ENCODE measurements around the gene DOK3.

The DOK3 gene

DNA sequence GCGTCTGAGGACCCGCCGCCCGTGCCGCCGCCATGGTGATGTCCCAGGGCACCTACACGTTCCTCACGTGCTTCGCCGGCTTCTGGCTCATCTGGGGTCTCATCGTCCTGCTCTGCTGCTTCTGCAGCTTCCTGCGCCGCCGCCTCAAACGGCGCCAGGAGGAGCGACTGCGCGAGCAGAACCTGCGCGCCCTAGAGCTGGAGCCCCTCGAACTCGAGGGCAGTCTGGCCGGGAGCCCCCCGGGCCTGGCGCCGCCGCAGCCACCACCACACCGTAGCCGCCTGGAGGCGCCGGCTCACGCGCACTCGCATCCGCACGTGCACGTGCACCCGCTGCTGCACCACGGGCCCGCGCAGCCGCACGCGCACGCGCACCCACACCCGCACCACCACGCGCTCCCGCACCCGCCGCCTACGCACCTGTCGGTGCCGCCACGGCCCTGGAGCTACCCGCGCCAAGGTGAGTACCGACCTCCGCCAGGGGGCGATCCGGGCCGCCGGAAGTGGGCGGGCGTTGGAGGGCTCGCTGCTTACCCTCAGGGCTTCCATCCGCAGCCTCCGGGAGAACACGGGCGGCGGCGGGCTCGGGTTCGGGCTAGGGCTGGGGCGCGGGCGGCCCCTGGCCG lies 54.5 kb downstream of the DOK3 start:
- H3K9me2 ChIP-seq (replicated peaks; ENCODE audit: low read depth, low read length), result no peaks in the 10 kb centered on the region
- no peaks in the 10 kb centered on the region for H3K4me1 ChIP-seq (ENCODE audit: insufficient read depth, low read length, poor library complexity, severe bottlenecking)
- H3K9ac ChIP-seq (ENCODE audit: low read depth, low read length, poor library complexity, severe bottlenecking), result peak overlapping the region; percentile 90
- H3K36me3 ChIP-seq (ENCODE audit: insufficient read depth, low read length), result no peaks in the 10 kb centered on the region
- no peaks in the 10 kb centered on the region; the same call in 1 of the 2 replicates for H3F3A ChIP-seq (ENCODE audit: low read depth)
- H3K4me2 ChIP-seq (ENCODE audit: low read depth, low read length, poor library complexity, severe bottlenecking), result peak overlapping the region; percentile 80
- peak overlapping the region; percentile 79 for H3K4me3 ChIP-seq (ENCODE audit: low read length, poor library complexity, severe bottlenecking)
- H3K9me3 ChIP-seq (ENCODE audit: insufficient read depth, low read depth, low read length), result no peaks in the 10 kb centered on the region
- no peaks in the 10 kb centered on the region for H3K79me2 ChIP-seq (ENCODE audit: insufficient read depth, low read length)
- no peaks in the 10 kb centered on the region for H3K27me3 ChIP-seq (ENCODE audit: insufficient read depth, low read length, poor library complexity, severe bottlenecking)
- H4K20me1 ChIP-seq (ENCODE audit: insufficient read depth, low read length, poor library complexity, severe bottlenecking), result peaks cover 13% of the 10 kb centered on the region
- TF ChIP-seq, protein P1, sequence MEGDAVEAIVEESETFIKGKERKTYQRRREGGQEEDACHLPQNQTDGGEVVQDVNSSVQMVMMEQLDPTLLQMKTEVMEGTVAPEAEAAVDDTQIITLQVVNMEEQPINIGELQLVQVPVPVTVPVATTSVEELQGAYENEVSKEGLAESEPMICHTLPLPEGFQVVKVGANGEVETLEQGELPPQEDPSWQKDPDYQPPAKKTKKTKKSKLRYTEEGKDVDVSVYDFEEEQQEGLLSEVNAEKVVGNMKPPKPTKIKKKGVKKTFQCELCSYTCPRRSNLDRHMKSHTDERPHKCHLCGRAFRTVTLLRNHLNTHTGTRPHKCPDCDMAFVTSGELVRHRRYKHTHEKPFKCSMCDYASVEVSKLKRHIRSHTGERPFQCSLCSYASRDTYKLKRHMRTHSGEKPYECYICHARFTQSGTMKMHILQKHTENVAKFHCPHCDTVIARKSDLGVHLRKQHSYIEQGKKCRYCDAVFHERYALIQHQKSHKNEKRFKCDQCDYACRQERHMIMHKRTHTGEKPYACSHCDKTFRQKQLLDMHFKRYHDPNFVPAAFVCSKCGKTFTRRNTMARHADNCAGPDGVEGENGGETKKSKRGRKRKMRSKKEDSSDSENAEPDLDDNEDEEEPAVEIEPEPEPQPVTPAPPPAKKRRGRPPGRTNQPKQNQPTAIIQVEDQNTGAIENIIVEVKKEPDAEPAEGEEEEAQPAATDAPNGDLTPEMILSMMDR (conservative IDR thresholded peaks at IDR 0.05; ENCODE audit: low read length), result peak; percentile 52
- no peak for TF ChIP-seq EZH2phosphoT487 (IDR thresholded peaks at IDR 0.05; ENCODE audit: borderline replicate concordance)
- peak overlapping the region; percentile 73 for H2AFZ ChIP-seq (ENCODE audit: low read length)

DNA sequence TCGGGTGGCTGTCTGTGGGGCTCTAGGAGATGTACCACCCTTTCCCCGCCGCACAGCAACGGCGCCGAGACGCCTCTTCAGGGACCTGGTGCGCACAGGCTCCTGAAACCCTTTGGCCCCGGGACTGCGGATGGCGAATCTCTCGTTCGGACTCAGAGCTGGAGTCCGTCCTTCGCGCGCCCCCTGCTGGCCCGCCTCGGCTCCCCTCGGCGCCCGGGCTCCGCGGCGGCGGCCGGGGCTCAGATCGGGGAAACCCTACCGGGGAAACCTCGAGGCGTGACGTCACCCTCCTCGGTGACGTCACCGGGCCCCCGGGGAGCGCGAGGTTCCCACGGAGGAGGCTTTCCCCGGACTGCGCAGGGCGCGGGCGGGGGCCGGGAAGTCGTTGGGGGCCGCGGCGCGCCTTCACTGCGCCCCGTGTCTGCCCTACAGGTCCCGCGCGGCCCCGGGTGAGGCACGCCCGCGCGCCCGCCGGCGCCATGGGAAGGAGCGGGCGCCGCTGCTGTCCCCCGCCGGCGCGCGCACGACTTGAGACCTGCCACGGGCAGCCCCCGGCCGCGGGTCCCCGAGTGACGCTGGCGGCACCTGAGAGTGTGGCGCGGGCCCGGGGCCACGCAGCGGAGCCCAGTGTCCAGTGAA lies 55.1 kb downstream of the DOK3 start:
- Histone ChIP-seq H4K20me1 (ENCODE audit: insufficient read depth, low read length, poor library complexity, severe bottlenecking) (peaks cover 13% of the 10 kb centered on the region), H3K9me3 (ENCODE audit: insufficient read depth, low read depth, low read length) (no peaks in the 10 kb centered on the region), H3K36me3 (ENCODE audit: insufficient read depth, low read length) (no peaks in the 10 kb centered on the region), H3K79me2 (ENCODE audit: insufficient read depth, low read length) (no peaks in the 10 kb centered on the region), H3F3A (ENCODE audit: low read depth) (no peaks in the 10 kb centered on the region; the same call in 1 of the 2 replicates), H3K9ac (ENCODE audit: low read depth, low read length, poor library complexity, severe bottlenecking) (peak overlapping the region; percentile 90), H3K27me3 (ENCODE audit: insufficient read depth, low read length, poor library complexity, severe bottlenecking) (no peaks in the 10 kb centered on the region), H3K4me1 (ENCODE audit: insufficient read depth, low read length, poor library complexity, severe bottlenecking) (no peaks in the 10 kb centered on the region), H3K9me2 (replicated peaks; ENCODE audit: low read depth, low read length) (no peaks in the 10 kb centered on the region), H3K4me3 (ENCODE audit: low read length, poor library complexity, severe bottlenecking) (peak overlapping the region; percentile 79), H3K4me2 (ENCODE audit: low read depth, low read length, poor library complexity, severe bottlenecking) (peak overlapping the region; percentile 80), H2AFZ (ENCODE audit: low read length) (peak overlapping the region; percentile 73)
- TF ChIP-seq, protein P1 (conservative IDR thresholded peaks at IDR 0.05; ENCODE audit: low read length), result peak; percentile 60
- TF ChIP-seq EZH2phosphoT487 (IDR thresholded peaks at IDR 0.05; ENCODE audit: borderline replicate concordance), result no peak

DNA sequence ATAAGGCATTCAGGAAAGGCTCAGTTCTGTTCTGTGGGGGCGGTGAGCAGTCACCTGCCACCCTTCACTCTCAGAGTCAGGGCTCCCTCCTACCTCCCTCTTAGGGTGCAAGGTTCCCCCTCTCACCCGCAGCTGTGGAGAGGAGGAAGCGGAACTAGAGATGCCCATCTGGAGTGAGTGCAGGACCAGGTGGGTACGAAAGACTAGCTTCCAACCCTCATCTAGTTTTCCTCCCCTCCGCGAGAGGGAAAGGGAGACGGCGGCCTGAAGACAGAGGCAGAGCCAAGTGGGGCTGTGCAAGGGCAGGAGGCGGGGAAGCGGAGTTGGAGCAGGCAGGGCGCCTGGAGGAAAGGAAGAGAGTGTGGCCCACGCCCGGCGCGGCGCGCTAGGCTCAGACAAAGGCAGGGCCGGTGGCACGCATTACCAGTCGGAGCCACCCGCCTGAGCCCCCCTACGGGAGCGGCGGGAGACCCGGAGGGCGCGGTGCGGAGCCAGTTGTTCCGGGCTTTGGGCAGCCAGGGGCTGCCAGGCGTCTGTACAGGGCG lies 55.7 kb downstream of the DOK3 start:
- Histone ChIP-seq H3K9me2 (replicated peaks; ENCODE audit: low read depth, low read length) (no peaks in the 10 kb centered on the region), H3K9me3 (ENCODE audit: insufficient read depth, low read depth, low read length) (no peaks in the 10 kb centered on the region), H3K4me3 (ENCODE audit: low read length, poor library complexity, severe bottlenecking) (peak overlapping the region; percentile 79), H3K27me3 (ENCODE audit: insufficient read depth, low read length, poor library complexity, severe bottlenecking) (no peaks in the 10 kb centered on the region), H3K9ac (ENCODE audit: low read depth, low read length, poor library complexity, severe bottlenecking) (peak overlapping the region; percentile 90), H3K4me2 (ENCODE audit: low read depth, low read length, poor library complexity, severe bottlenecking) (peak overlapping the region; percentile 64), H3K36me3 (ENCODE audit: insufficient read depth, low read length) (no peaks in the 10 kb centered on the region), H3K79me2 (ENCODE audit: insufficient read depth, low read length) (no peaks in the 10 kb centered on the region), H3F3A (ENCODE audit: low read depth) (no peaks in the 10 kb centered on the region; the same call in 1 of the 2 replicates), H2AFZ (ENCODE audit: low read length) (no peak overlapping the region), H4K20me1 (ENCODE audit: insufficient read depth, low read length, poor library complexity, severe bottlenecking) (peaks cover 13% of the 10 kb centered on the region), H3K4me1 (ENCODE audit: insufficient read depth, low read length, poor library complexity, severe bottlenecking) (no peaks in the 10 kb centered on the region)
- TF ChIP-seq, protein P1 (conservative IDR thresholded peaks at IDR 0.05; ENCODE audit: low read length), result no peak
- TF ChIP-seq EZH2phosphoT487 (IDR thresholded peaks at IDR 0.05; ENCODE audit: borderline replicate concordance), result no peak
